DMS114 treated with DMSO at 0.1 percent for 48 hours (cell line): ENCODE results near the gene PLEKHA3.
A peak's percentile ranks its signal among the peaks of the same experiment; 100 is the strongest.
"Not testable (repeated sequence)": the region's sequence is repeated elsewhere in the genome, so short reads cannot be mapped to it uniquely, and the experiment has no call there.

ENCODE experiments used
- DNase-seq: peaks from one replicate; lab custom pipeline; 2025; ENCODE audit not compliant: unreplicated experiment; lab: John Stamatoyannopoulos, UW

PLEKHA3 gene

GRCh38 chr2:178522950-178523595 lies 42.8 kb downstream of the PLEKHA3 start:
- DNase-seq = peak; percentile 80

- no peak for DNase-seq
Measured at GRCh38 chr2:178523596-178524134, 43.4 kb downstream of the PLEKHA3 start.

- DNase-seq = not testable (repeated sequence)
Measured at GRCh38 chr2:178525010-178525409, 44.8 kb downstream of the PLEKHA3 start.

GRCh38 chr2:178525460-178525859 lies 45.2 kb downstream of the PLEKHA3 start:
- not testable (repeated sequence) for DNase-seq

- DNase-seq = no peak
Measured at GRCh38 chr2:178526256-178526655, 46.0 kb downstream of the PLEKHA3 start.

GRCh38 chr2:178527592-178527991 lies 47.3 kb downstream of the PLEKHA3 start:
- no peak for DNase-seq

DNA sequence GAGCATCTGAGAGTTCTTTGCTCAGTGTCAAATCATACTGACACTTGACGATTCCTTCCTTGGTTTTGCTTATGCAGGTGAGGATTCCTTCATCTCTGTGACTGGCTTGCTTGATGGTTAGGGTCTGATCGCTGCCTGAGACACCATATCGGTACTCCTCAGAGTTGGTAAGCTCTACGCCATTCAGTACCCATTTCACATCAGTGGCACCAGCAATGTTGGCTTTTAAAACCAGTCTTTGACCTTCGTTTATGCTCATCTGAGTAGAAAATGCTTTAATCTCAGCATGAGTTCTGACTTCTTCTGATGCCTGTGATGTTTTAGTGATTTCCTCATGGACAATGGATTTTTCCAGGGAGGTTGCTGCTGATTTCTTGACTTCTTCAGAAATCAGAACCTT lies 48.4 kb downstream of the PLEKHA3 start:
- DNase-seq = no peak

- DNase-seq = no peak
Measured at GRCh38 chr2:178529194-178529593, 48.9 kb downstream of the PLEKHA3 start.

DNA sequence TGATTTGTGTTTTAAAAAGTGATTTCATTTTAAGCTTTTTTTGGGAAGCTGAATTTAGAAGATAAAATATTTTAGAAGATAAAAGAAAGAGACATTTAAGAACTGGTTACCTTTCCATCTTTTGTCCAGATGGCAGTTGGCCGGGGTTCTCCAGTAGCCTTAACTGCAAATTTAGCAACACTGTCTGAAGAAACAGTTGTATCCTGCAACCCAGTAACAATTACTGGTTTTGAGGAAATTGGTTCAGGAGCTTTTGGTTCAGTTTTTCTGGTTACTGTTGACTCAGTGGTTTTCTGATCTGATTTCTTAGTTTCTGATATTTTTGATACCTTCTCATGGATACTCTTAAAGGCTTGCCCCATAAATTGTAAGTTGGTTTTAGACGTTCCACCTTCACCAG lies 49.9 kb downstream of the PLEKHA3 start:
- no peak for DNase-seq

DNA sequence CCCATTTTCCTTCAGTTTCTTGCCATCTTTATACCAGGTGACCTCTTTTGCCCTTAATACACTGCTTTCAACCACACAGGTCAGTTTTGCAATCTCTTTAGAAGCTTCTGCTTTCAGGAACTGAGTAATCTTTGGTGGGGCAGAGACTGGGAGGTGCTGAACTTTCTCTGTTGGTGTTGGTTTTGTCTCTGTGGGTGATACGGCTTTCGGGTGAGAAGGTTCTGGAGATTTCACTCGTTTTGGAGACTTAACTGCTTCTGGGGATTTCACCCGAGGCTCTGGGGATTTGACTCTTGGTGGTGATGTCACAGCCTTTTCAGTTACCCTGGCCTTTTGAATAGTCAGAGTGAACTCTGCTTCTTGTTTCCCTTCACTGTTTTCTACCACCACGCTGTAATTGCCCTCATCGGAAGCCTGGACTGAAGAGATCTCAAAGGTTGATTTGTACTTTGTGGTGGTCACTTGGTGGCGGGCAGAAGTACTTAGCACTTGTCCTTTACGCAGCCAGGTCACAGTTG lies 50.4 kb downstream of the PLEKHA3 start:
- DNase-seq = no peak

DNA sequence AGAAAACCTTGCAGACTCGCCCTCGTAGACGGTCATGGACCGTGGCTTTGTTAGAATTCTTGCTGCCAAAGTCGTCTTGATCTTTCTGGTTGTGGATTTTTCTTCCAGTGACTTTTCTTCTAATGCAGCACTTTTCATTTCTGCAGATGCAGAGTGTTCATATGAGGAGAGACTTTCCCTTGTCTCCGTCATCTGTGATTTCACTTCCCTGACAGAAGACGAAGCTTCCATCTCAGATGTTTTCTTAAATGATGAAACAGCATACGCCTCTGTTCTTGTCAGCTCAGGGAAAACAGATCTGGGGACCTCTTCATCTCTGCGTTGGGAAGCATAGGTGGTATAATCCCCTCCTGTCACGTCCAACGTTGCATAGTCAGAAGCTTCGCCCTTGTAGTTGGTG lies 50.9 kb downstream of the PLEKHA3 start:
- DNase-seq = no peak

GRCh38 chr2:178536037-178536436 lies 55.8 kb downstream of the PLEKHA3 start:
- DNase-seq = no peak

GRCh38 chr2:178542161-178542560 lies 61.9 kb downstream of the PLEKHA3 start:
- no peak for DNase-seq

GRCh38 chr2:178542569-178542968 lies 62.3 kb downstream of the PLEKHA3 start:
- DNase-seq = no peak

GRCh38 chr2:178550352-178550751 lies 70.1 kb downstream of the PLEKHA3 start:
- no peak for DNase-seq

DNA sequence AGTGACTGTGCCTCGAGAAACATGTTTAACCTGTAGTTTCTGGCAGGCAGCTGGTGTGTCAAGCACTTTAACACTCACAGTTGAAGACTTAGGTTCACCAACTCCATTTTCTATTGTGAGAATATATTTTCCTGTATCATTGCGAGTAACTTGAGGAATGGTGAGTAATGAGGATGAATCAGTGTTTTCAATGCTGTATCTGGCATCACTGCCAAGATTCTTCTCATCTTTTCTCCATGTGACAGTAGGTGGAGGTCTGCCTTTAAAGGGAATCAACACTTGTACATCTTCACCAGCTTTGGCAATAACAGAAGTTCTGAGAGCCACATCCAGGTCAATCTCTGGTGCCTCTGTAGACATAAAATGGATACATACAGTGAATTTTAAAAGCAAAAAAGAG lies 72.8 kb downstream of the PLEKHA3 start:
- no peak for DNase-seq
